H4 (cell line): ENCODE measurements around the gene AGT. TPM values are rescaled to one million over a fixed set of nuclear protein-coding genes. Genes with fewer than 3 reads are reported as not detected.
"Not testable (repeated sequence)": the region's sequence is repeated elsewhere in the genome, so short reads cannot be mapped to it uniquely, and the experiment has no call there.

Experiments used
- DNase-seq: peaks from one replicate; pipeline ENCODE4 v3.0.0-alpha.2; 2015; ENCODE audit warnings: low spot score
- total RNA-seq: library from RNA; depleted of rRNA; stranded (reverse); fragments of >200 nt; shearing (Covaris generic); gene quantifications from 2 replicates; pipeline ENCODE4 v1.2.3, GENCODE V29; 2014

Gene AGT
- total RNA-seq, 1 experiment from 2014 or later = 66.1 TPM

DNA sequence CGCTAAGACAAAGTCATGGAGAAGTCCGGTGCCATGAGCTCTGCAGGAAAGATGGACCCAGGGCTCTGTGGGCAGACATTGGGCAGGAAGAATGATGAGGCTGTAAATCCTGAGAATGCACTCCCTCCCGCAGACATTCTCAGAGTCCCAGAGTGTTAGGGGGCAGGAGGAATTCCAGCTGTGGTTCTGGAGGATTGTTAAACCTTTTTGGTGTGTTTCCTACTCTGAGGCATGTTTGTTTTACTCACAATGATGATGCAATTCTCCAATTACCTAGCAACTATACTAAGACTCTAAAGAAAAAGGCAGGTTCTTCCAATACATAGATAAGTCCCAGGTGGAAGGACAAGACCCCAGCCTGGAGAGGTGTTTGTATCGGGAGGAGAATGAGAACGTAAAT, 30.5 kb upstream of the AGT start:
- peak; percentile 61 for DNase-seq

DNA sequence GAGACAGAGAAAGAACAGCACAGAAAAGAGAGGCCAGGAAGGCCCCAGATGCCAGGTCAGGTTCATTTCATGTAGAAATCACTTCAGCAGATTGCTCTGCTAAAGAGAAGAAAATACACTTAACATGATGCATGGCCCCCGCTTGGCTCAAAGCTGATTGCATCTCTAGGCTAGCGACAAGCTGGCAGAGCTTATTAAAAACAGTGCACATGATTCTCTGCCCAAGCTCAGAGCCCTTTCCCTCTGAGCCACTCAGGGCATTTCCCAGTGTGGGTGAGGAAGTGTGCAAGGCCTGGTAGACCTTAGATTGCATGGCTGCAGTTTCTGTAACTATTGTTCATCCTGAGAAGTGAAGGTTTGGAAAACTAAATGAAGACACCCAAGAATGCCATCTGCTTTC, 30.0 kb upstream of the AGT start:
- DNase-seq = no peak

DNA sequence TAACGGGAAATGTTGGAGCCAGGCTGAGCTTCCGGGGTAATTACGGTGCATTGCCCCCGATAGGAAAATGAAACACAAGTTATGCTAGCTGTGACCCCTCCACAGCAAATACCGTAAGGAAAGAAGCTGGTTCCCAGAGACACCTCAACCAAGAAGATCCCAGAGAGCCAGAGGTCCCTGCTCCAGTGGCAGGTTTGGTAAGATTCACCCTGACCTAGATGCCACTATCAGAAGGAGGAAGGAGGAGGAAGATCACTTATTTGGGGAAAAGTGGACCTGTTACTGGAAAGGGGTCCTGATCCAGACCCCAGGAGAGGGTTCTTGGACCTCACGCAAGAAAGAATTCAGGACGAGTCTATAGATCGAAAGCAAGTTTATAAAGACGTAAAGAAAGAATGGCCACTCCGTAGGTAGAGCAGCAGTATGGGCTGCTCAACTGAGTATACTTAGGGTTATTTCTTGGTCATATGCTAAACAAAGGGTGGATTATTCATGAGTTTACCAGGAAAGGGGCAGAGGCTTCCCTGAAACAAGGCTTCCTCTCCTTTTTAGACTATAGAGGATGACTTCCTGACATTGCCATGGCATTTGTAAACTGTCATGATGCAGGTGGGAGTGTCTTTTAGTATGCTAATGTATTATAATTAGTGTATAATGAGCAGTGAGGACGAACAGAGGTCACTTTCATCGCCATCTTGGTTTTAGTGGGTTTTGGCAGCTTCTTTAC, 25.8 kb upstream of the AGT start:
- no peak for DNase-seq

- no peak for DNase-seq
Measured at GRCh38 chr1:230737622-230738262, 23.8 kb upstream of the AGT start.

- DNase-seq = no peak
Measured at GRCh38 chr1:230735447-230735846, 21.5 kb upstream of the AGT start.

- no peak for DNase-seq
Measured at GRCh38 chr1:230730977-230731376, 17.1 kb upstream of the AGT start.

- no peak for DNase-seq
Measured at GRCh38 chr1:230728710-230729392, 14.9 kb upstream of the AGT start.

DNA sequence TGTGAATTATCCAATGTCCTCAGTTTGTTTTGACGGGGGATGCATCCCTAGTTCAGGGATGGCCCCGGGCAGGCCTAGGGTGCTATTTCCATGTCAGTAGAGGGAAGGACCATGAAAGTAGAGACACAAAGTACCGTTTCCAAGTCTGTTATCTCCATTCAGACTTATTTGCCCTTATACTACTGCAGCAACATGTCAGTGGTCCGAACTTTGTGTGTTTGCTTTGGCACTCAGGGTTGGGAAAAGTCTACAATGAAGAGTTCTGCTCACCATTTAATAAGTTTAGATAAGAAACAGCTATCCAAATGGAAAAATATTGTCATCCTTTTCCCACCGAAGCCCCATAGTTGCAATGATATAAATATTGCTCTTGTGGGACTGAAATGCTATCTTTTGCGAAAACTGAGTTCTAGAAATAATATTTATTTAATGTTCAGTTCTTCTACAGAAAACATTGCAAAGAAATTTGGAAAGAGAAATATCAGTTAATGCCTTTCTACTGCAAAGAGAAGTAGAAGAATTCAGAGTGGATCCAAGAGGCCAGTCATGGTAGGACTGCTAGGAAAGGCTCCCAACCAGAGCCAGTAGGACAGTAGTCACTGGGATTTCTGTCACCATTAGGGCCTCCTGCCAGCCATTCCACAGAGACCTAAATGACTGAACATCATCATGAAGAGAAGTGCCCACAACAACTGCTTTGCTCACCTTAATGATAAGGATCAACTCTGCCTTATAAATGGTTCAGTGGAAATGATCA, 11.5 kb upstream of the AGT start:
- DNase-seq = no peak

DNA sequence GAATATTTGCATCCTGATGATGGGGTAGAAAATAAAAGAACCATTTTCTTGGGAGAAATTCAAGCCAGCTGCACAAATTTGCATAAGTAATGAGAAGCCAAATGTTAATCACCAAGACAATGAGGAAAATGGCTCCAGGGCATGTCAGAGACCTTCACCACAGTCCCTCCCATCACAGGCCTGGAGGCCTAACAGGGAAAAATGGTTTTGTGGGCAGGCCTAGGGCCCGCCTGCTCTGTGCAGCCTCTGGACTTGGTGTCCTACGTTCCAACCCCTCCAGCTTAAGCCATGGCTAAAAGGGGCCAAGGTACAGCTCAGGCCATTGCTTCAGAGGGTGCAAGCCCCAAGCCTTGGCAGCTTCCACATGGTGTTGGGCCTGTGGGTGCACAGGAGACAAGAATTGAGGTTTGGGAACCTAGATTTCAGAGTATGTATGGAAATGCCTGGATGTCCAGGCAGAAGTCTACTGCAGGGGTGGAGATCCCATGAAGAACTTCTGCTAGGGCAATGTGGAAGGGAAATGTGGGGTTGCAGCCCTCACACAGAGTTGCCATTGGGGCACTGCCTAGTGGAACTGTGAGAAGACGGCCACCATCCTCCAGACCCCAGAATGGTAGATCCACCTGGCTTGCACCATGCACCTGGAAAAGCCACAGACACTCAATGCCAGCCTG, 8.1 kb upstream of the AGT start:
- DNase-seq = not testable (repeated sequence)

- peak; percentile 84 for DNase-seq
Measured at GRCh38 chr1:230717251-230717650, 3.3 kb upstream of the AGT start.

GRCh38 chr1:230716453-230716852, 2.5 kb upstream of the AGT start:
- not testable (repeated sequence) for DNase-seq

- DNase-seq = no peak
Measured at GRCh38 chr1:230715510-230715909, 1.6 kb upstream of the AGT start.

DNA sequence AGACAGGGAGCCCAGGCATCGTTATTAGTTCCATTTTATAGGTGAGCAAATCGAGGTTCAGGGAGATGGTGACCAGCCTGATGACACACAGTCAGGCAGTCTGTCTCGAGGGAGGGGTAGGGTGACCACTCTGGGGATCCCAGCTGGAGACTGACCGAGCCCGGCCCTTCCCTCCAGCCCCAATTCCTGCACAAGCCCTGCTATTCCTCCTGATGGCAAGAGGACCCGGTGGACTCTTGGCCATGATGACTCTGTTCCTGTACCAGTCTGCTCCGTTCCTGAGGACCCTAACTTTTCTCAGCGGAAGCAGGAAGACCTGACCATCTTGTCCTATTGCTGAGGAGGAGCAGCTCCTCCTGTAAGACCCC, 391 bp downstream of the AGT start:
- no peak for DNase-seq

DNA sequence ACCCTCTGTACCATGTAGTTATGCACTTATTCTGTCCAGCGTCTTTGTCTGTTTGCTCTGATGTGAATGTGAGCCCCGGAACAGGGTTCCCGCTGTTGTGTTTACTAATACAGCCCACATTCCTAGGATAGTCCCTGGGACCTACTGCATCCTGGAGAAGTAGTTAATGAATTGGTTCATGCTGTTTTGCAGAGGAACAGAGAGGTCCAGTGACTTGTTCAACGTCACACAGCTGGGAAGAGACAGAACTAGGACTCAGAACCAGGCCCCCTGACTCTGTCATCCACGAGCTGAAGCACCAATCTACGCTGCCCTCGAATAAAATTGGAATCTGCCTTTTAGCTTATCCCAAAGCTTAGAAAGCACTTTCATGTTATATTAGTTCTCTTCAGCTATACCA, 784 bp downstream of the AGT start:
- no peak for DNase-seq

DNA sequence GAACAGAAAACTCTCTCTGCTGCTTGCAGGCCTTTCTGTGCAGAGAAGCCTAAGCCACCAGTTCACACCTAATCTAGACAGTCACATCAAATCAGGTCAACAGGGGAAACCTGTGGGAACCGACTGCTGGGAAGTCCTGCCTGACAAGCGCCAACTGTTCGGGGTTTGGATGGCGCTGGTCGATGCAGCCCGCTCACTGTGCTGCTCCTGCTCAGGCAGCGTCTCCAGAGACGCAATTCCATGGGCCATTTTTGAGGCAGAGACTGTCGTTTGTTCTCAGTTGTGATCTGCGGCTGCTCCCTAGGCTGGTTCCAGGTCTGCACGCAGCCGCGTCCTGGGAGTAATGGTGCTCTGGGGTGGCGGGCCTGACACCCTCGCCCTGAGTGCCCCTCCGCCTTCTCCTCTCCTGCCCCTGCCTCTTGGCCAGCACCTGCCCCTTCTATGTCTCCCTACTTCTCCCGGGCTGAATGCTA, 1.4 kb downstream of the AGT start:
- DNase-seq = no peak

GRCh38 chr1:230711245-230711644, 2.7 kb downstream of the AGT start:
- DNase-seq = no peak

DNA sequence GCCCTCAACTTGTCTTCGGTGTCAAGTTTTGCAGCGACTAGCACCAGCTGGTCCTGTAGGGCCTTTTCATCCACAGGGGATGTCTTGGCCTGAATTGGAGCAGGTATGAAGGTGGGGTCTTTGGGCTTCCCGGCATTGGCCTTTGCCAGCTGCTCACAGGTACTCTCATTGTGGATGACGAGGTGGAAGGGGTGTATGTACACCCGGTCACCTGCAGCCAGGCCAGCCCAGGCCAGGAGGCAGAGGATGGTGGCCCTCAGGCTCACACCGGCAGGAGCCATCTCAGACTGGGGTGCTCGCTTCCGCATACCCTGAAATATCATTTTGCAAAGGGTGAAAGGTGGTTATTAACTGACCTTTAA, 3.4 kb downstream of the AGT start:
- DNase-seq = no peak

DNA sequence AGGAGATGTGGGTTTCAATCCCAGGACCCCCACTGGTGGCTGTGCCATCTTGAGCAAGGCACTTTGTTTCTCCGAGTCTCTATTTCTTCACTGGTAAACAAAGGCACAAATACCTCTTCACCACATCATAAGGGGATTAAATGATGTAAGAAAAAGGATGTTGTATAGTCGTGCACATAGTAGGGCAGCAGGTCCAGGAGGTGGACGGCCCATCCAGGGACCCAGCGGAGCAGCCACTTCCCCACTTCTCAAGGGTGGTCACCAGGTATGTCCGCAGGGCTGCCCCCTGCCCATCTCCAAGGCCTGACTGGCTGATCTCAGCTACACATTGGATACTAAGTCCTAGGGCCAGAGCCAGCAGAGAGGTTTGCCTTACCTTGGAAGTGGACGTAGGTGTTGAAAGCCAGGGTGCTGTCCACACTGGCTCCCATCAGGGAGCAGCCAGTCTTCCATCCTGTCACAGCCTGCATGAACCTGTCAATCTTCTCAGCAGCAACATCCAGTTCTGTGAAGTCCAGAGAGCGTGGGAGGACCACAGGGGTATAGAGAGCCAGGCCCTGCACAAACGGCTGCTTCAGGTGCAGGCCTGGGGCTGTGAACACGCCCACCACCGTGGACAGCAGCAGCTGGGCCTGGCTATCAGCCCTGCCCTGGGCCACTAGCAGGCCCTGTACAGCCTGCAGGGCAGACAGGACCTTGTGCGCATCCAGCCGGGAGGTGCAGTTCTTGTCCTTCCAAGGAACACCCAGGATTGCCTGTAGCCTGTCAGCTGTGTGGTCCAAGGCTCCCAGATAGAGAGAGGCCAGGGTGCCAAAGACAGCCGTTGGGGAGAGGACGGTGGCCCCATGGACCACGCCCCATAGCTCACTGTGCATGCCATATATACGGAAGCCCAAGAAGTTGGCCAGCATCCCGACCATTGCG, 4.0 kb downstream of the AGT start:
- DNase-seq = no peak

- peak; percentile 57 for DNase-seq
Measured at GRCh38 chr1:230708631-230709580, 5.0 kb downstream of the AGT start.
